ENCODE results near the gene GRAPL.
"Not testable (repeated sequence)": the region's sequence is repeated elsewhere in the genome, so short reads cannot be mapped to it uniquely, and the experiment has no call there.

DNA sequence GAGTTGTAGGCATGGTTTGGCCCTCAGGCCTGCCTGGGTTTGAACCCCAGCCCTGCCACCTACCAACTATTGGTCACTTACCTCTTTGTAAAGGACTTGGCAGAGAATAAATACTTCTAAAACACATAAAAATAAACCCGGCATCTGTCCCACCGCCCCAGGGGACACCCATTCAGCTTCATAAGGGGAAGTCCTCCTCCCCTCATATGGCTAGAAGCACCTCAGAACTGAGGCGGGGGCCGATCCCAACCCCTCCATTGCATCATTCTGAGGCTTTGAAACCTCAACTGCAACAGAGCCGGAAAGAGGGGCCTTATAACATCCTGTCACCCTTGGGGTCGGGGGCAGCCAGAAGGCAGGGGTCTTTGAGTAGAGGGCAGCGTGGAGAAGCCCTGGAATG lies 2.1 kb upstream of the GRAPL start:
- not testable (repeated sequence) for TF ChIP-seq CTCF (IDR thresholded peaks at IDR 0.05; ENCODE audit: insufficient read depth, low read length, poor library complexity, severe bottlenecking); EZH2phosphoT487 (conservative IDR thresholded peaks at IDR 0.05; ENCODE audit: low read length)
